Measurements from ENCODE around the gene CBY2.

DNA sequence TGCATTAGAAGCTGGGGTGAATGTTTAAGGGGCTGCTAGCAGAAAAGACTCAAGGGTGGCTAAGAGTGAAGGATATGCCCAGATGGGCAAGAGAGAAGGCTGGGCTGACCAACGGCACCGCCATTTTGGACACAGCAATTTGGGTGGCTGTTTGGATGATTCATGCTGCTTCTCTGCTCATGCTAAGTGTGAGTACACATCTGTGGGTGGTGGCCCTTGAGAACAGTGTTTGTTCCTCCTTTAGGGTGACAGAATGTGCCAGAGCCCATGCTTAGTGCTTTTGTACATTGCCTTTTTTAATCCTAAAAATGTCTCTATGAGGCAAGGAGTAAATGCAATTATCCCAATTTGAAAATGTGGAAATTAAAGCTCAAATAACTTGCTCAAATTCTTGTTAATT is 9.8 kb downstream of the CBY2 start:
- no peak for TF ChIP-seq EZH2 (IDR thresholded peaks at IDR 0.05; ENCODE audit: low read depth, unreplicated experiment)
- TF ChIP-seq, protein P1, sequence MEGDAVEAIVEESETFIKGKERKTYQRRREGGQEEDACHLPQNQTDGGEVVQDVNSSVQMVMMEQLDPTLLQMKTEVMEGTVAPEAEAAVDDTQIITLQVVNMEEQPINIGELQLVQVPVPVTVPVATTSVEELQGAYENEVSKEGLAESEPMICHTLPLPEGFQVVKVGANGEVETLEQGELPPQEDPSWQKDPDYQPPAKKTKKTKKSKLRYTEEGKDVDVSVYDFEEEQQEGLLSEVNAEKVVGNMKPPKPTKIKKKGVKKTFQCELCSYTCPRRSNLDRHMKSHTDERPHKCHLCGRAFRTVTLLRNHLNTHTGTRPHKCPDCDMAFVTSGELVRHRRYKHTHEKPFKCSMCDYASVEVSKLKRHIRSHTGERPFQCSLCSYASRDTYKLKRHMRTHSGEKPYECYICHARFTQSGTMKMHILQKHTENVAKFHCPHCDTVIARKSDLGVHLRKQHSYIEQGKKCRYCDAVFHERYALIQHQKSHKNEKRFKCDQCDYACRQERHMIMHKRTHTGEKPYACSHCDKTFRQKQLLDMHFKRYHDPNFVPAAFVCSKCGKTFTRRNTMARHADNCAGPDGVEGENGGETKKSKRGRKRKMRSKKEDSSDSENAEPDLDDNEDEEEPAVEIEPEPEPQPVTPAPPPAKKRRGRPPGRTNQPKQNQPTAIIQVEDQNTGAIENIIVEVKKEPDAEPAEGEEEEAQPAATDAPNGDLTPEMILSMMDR (conservative IDR thresholded peaks at IDR 0.05; ENCODE audit: low read depth in 2 of 2) = no peak
- TF ChIP-seq EZH2phosphoT487 (IDR thresholded peaks at IDR 0.05; ENCODE audit: unreplicated experiment) = no peak
- TF ChIP-seq CREB1 (CRISPR knock-in tag; IDR thresholded peaks at IDR 0.05; ENCODE audit: low read depth) = no peak
